NT2/D1 (cell line): ENCODE results near the gene SPPL2C.

Experiments
- SUZ12 ChIP-seq: IDR thresholded peaks from 2 replicates; pipeline ENCODE4 v1.6.1; 2011; ENCODE audit not compliant: insufficient read length, insufficient read depth; ENCODE audit errors: extremely low read depth
- YY1 ChIP-seq: IDR thresholded peaks from 2 replicates; pipeline ENCODE4 v1.6.1; 2011; ENCODE audit not compliant: insufficient read length, insufficient read depth
- ZNF274 ChIP-seq: IDR thresholded peaks from 2 replicates; pipeline ENCODE4 v1.6.1; 2011; ENCODE audit warnings: mild to moderate bottlenecking, low read depth, low read length

GRCh38 chr17:45857977-45858708 lies 13.5 kb downstream of the SPPL2C start:
- no peak for TF ChIP-seq ZNF274
- no peak for TF ChIP-seq SUZ12
- no peak for TF ChIP-seq YY1
